GM18907 (cell line): ENCODE measurements around the gene GCLM.
A peak's percentile ranks its signal among the peaks of the same experiment; 100 is the strongest.
"Not testable (repeated sequence)": the region's sequence is repeated elsewhere in the genome, so short reads cannot be mapped to it uniquely, and the experiment has no call there.

ENCODE experiments used
- ATAC-seq: cut with Tn5 transposase; IDR thresholded peaks from one replicate; pipeline ENCODE4 v1.9.1; 2021; ENCODE audit warnings: mild to moderate bottlenecking, moderate library complexity; ENCODE audit not compliant: unreplicated experiment

GCLM gene

DNA sequence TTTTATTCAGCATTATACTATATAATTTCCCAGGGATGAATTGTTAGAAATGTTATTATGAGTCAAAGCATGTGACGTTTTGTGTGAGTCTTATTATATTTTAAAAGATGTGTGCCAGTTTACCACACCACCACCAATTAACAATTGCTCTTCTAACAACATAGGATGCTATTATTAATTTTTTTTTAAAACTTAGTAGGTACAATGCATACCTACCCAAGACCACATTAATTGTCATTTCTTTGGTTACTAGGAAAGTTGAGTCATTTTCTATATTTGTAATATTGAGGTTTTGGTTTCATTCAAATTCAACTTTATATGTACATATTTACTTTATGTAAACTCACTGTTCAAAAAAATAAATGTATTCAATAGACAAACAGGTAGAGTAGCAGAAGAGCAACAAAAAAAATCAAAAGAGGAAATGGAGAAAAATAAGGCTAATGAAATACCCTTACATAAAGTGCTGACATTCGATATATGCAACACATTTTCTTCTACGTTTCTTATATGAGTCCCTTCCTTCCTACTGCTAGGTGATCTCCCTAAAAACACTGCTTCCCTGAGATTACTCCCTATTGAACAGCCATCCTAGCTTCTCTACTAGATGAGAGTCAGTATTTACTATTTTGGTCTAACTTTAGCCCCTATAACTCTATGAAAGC, 9.6 kb downstream of the GCLM start:
- ATAC-seq, result no peak

DNA sequence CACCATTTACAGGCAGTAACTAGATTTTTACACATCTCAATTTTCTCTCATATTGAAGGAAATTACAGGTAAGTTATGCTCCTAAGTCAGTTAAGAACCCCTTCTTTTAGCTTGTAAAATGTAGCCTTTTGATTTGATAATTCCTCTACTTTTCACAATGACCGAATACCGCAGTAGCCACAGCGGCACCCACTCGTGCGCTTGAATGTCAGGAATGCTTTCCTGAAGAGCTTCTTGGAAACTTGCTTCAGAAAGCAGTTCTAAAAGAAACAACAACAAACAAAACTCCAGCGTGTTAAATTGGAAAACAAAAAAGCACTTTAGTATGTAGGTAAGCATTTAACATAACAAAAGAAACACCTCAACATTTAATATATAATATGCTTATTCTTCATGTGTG, 20.3 kb downstream of the GCLM start:
- no peak for ATAC-seq

DNA sequence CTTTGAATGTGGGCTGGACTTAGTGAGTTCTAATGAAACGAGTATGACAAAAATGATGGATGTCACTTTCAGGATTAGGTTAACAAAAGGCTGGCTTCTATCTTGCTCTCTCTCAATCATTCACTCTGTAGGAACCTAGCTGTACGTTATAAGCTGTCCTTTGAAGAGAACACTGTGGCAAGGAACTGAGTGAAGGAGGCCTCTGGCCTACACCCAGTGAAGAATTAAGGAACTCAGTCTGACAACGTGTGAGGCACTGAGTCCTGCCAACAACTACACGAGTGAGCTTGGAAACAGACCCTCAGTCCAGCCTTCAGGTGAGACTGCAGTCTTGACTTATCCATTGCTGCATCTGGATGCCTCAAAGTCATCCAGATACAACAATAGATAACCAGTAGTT, 27.0 kb downstream of the GCLM start:
- no peak for ATAC-seq

DNA sequence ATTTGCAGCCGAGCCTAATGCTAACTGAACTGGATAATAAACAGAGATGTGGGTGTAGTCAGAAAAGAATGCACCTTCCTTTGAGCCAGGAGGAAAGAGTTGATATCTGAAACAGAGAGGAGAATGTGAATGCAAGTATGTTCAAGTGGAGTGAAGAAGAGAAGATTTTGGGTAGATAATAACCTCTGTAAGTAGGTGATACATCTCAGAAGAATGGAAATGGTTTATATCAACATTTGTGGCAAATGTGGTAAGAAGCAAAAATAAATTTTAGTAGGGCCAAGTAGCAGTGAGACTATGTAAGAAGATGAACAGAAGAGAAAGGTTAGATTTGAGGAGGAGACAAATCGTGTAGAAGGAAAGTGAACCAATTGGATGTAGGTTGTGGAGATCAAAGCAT, 28.5 kb downstream of the GCLM start:
- no peak for ATAC-seq

DNA sequence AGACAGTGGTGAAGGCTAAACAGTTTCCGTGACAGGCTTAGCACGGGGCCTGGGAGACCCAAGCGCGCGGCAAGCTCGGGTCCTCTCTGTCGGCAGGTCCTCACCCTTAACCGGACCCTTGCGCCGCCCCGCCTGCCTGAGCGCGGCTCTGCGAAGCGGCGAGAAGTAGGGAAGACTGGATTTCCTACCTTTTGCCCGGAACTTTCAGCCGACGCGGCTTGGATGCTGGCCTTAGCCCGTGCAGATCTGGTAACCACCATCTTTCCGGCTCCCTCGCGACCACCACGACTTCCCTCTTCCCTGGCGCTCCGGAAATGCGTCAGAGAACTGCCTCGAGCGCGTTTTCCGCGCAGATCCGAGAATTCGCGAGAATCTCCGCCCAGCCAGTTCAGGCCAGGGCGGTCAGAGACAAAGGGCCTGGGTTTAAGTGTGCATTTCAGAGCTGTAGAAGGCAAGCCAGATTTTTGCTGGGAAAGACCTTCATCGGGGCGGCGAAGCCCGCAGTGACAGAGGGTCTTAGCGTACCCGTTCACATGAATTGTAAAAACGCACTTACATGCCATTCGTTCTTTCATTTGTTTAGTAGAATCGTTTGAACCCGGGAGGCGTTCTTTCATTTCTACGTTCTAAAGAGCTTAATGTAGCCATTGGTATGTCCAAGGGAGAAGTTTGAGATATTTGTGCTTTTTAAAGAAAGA, 30.2 kb downstream of the GCLM start, which contains the start of gene DNTTIP2:
Gene DNTTIP2 (minus strand): TSS at position 318 of the 698 bp plus-strand sequence. CDS start 58 bp downstream, at position 260.
- peak; percentile 97 for ATAC-seq

DNA sequence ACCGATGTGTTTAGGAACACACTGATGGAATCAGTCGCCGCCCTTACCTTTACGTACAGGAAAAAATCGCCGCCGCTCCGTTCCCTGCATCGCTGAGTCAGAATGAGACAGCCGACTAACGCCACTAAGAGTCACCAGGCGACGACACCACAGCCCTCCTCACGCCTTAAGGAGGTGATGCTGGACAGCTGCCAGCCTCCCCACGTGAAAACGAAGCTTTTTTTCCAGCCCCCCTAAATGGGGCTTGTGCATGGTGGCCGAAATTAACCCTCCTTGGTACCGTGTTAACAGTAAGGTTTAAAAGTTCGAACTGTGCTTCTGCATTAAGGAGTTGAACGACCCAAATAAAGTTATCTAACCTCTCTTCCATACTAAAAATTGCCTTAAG, 30.7 kb downstream of the GCLM start:
- ATAC-seq, result peak; percentile 62

DNA sequence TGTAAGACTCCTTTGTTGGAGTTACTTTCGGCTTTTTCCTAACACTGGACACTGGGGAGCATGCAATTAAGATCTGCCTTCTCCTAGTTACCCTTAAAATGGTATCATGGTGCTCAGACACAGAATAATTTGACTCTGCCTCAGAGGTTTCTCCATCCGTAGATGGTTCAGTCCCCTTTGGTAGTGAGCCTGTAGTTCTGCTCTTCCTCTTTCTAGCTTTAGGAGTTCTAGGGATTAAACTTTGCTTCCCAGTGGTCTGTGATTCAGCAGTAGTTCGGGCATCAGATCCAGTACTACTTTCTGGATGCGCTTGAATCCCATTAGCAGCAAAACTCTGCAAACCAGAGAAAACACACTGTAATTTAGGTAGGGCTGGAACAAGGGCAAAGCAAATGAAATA, 31.7 kb downstream of the GCLM start:
- no peak for ATAC-seq

DNA sequence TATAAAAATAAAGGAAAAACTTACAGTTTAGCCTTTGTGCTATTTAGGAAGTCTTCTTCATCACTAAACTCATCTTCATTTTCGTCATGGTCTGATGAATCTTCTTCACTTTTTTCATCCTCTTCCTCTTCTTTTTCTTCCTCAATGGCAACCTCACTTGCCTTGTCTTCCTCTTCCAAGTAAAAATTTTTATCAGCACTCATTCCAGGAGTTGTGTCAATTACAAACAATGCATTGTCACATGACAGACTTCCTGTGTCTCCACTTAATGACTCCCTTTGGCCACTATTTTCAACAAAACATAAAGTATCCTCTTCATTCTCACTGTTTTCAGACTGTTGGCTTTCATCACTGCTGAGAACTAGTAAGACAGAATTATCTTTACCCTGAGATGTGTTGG, 33.0 kb downstream of the GCLM start:
- no peak for ATAC-seq

DNA sequence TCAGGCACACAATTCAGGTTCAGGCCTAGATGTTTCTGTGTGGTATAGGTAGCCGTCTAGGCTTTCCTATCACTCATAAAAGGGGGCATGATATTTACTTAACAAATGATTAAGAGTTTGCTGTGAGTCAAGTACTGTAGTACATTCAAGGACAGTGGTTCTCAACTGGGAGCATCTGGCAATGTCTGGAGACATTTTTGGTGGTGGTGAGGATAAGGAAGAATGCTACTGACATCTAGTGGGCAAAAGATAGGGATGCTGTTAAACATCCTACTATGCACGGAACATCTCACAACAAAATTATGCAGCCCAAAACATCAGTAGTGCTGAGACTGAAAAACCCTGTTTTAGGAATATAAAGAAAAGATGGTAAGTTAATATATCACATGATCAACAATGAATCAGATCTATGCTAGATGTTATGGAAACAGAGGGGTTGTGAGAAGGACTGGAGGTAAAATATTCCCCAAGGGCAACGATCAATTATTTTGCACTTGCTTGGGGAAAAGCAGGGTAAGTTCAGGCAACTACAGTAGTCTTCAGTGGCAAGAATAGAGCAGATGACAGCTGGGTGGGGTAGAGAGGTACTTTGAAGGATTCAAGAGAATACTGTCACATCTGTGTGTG, 35.1 kb downstream of the GCLM start:
- ATAC-seq, result no peak

DNA sequence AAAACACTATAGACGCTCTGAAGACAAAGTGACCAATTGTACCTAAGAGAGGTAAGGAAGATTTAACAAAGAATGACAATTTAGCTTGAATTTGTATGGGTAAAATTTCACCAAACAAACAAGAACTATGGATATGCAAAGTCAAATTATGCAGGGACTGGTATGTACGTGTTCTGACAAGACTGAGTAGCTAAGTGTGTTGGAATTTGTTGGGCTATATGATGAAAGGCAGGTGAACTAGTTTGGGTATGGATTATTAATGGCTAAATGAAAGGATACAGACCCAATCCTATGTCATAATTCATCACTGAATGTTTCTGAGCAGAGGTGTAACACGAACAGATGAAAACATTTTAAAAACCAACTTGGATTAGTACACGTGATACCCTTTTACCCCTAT, 37.9 kb downstream of the GCLM start:
- no peak for ATAC-seq

DNA sequence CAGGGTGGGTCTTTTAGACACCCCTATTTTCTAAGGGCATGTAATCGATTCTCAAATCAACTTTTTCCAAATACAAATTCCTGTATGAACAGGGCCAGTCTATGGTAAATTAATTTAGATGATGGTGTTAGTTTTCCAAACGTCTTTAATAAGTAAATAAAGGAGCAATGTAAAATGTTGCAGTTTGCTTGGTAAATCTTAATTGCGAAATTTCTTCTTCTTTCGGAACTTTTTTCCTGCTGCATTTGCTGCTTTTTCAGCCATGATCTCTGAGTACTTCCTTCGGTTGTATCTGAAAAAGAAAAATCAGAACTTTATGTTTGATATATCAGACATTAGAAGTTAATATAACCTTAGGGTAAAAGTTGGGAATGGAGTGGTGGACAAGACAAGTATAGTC, 39.6 kb downstream of the GCLM start:
- no peak for ATAC-seq

DNA sequence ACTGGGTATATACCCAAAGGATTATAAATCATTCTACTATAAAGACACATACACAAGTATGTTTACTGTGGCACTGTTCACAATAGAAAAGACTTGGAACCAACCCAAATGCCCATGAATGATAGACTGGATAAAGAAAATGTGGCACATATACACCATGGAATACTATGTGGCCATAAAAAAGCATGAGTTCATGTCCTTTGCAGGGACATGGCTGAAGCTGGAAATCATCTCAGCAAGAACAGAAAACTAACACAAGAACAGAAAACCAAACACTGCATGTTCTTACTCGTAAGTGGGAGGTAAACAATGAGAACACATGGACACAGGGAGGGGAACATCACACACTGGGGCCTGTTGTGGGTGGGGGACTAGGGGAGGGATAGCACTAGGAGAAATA, 40.7 kb downstream of the GCLM start:
- ATAC-seq, result not testable (repeated sequence)

DNA sequence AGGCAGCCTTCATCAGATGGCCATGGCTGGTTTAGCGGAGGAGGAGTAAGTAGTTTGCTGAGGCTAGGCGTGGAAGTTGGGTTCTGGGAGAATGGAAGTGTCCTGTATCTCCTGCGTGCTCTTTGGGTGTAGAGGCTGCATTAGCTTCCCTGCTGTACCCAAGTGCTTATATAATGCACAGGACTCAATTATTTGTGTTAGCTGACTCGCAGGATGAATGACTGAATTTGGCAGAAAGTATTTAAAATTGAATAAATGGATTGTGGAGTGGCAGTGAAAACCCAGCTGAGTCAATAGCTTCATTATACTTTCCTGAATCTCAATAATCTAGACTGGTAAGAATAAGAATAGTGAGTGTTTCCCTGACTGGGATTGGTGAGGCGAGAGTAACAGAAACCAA, 44.0 kb downstream of the GCLM start:
- ATAC-seq, result no peak

DNA sequence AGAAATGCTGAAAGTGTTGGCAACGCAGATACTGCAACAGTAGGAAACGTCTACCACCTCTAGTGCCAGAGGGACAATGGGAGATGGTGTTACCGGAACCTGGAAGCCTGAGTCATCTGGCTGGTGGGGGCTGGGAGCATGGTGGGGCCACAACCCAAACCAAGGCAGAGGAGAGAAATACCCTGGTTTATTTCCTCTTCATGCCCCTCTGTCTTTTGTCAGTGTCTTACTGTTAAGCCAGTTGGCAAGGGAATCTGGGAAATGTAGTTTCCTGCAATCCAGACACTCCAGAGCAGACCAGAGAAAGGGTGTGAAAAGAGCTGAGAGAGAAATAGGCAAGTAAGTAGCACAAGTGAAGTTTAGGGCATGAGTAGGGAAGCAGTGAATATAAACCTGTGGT, 45.1 kb downstream of the GCLM start:
- no peak for ATAC-seq

DNA sequence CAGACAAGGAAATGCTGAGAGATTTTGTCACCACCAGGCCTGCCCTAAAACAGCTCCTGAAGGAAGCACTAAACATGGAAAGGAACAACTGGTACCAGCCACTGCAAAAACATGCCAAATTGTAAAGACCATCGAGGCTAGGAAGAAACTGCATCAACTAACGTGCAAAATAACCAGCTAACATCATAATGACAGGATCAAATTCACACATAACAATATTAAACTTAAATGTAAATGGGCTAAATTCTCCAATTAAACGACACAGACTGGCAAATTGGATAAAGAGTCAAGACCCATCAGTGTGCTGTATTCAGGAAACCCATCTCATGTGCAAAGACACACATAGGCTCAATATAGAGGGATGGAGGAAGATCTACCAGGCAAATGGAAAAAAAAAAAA, 51.6 kb downstream of the GCLM start:
- ATAC-seq, result not testable (repeated sequence)

DNA sequence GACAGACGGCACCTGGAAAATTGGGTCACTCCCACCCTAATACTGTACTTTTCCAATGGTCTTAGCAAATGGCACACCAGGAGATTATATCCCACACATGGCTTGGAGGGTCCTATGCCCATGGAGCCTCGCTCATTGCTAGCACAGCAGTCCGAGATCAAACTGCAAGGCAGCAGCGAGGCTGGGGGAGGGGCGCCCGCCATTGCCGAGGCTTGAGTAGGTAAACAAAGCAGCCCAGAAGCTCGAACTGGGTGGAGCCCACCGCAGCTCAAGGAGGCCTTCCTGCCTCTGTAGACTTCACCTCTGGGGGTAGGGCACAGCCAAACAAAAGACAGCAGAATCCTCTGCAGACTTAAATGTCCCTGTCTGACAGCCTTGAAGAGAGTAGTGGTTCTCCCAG, 53.2 kb downstream of the GCLM start:
- not testable (repeated sequence) for ATAC-seq

DNA sequence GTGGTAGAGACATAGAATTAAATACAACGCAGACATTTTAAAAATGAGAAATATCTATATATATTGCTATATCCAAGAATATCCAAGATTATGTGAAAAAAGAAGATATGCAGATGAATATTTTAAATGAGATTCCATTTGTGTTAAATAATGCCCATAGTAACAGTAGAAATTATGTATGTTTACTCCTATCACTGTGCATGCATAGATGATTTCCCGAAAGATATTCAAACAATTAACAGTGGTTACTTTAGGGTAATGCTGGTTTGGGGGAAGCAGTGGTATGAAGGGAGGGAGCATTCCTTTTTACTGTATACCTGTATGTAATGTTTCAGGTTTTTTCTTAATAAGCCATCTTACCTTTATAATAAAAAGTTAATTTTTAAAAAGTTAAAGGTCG, 55.3 kb downstream of the GCLM start:
- no peak for ATAC-seq

DNA sequence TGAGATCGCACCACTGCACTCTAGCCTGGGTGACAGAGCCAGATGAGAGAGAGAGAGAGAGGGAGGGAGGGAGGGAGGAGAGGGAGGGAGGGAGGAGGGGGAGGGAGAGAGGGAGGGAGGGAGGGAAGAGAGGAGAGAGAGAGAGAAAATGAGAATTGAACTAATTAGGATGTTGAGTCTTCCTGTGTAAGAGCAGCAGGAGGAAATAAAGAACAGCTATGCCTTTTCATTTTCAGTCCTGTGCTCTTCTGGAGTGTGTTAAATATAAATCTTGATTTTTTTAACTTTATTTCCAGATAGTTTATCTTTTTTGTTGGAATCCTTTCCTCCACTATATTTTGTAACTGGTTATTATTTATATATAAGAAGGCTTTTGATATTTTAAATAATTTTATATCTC, 57.4 kb downstream of the GCLM start:
- ATAC-seq, result no peak

DNA sequence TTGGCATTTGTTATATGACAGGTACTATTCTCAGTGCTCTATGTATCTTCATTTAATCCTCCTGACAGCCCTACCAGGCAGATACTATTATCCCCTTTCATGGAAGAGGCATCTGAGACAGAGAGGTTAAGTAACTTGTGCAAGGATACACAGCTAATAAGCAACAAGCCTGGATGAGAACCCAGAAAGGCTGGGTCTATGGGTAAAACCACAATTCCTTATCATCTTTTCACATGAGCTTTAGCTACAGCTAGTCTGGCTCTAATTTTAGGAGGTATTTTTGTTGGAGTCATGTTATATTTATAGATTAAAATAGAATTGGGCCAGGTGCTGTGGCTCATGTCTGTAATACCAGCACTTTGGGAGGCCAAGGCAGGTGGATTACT, 57.9 kb downstream of the GCLM start:
- no peak for ATAC-seq

DNA sequence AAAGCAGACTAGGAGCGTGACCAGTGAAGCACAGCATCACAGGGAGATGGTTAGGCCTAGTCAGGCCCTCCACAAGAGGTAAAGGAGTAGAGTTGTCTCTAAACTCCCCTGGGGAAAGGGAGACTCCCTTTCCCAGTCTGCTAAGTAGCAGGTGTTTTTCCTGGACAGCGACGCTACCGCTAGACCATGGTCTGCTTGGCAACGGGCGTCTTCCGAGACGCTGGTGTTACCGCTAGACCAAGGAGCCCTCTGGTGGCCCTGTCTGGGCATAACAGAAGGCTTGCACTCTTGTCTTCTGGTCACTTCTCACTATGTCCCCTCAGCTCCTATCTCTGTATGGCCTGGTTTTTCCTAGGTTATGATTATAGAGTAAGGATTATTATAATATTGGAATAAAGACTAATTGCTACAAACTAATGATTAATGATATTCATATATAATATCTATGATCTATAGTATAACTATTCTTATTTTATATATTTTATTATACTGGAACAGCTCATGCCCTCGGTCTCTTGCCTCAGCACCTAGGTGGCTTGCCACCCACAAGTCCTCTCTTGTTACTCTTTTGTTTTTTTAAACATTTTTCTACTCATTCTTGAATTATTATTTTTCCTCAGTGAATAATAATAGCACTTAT, 58.4 kb downstream of the GCLM start:
- ATAC-seq, result not testable (repeated sequence)

DNA sequence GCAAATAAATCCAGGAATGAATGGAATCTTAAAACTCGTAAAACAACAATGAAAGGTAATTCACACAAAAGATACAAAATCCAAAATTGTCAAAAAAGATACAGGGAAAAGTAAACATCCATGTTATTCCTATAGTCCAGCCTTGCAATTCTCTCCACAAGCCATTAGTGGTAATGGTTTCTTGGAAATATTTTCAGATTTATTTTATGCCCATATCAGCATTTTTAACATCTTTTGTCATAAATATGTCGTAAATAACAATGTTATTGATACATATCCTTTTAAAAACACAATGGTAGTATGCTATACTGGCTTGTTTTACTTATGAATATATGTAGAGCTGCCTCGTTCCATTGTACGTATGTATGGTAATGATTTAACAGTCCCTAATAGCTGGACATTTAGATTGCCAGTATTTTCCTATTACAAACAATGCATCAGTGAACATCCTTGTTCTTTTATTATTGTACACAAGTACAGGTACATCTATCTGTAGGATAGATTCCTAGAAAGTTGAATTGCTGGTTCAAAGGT, 60.8 kb downstream of the GCLM start:
- no peak for ATAC-seq
